ENCODE results near the gene RABAC1.
"Not testable (repeated sequence)": the region's sequence is repeated elsewhere in the genome, so short reads cannot be mapped to it uniquely, and the experiment has no call there.

DNA sequence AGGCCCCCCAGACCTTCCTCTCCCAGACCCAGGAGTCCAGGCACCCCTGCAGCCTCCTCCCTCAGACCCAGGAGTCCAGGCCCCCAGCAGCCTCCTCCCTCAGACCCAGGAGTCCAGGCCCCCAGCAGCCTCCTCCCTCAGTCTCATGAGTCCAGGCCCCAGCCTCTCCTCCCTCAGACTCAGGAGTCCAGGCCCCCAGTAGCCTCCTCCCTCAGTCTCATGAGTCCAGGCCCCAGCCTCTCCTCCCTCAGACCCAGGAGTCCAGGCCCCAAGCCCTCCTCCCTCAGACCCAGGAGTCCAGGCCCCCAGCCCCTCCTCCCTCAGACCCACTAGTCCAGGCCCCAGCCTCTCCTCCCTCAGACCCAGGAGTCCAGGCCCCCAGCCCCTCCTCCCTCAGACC lies 19.9 kb downstream of the RABAC1 start:
- not testable (repeated sequence) for TF ChIP-seq POLR2A (IDR thresholded peaks at IDR 0.05; ENCODE audit: low read depth, low read length); CTCF (conservative IDR thresholded peaks at IDR 0.05; ENCODE audit: low read depth, low read length); NFE2L2 (IDR thresholded peaks at IDR 0.05; ENCODE audit: low read depth, low read length); BHLHE40 (IDR thresholded peaks at IDR 0.05; ENCODE audit: low read depth, low read length); RCOR1 (IDR thresholded peaks at IDR 0.05; ENCODE audit: insufficient replicate concordance, low read length); CEBPB (IDR thresholded peaks at IDR 0.05; ENCODE audit: low read depth, low read length); RAD21 (IDR thresholded peaks at IDR 0.05; ENCODE audit: low read length); FOS (IDR thresholded peaks at IDR 0.05; ENCODE audit: low read depth, low read length); SMC3 (IDR thresholded peaks at IDR 0.05; ENCODE audit: low read depth, low read length); USF2 (IDR thresholded peaks at IDR 0.05; ENCODE audit: low read depth, low read length); MXI1 (IDR thresholded peaks at IDR 0.05; ENCODE audit: borderline replicate concordance, low read depth, low read length); MAFK (IDR thresholded peaks at IDR 0.05; ENCODE audit: low read depth, low read length); RFX5 (IDR thresholded peaks at IDR 0.05; ENCODE audit: low read depth, low read length); CHD1 (IDR thresholded peaks at IDR 0.05; ENCODE audit: low read depth, low read length)

All from IMR-90 (cell line).